HepG2 (cell line): ENCODE results near the gene KPNB1. TPM values are rescaled to one million over a fixed set of nuclear protein-coding genes. Genes with fewer than 3 reads are reported as not detected.

Source experiments
- EHMT2 ChIP-seq: fragments of 200-600 bp; sonication (generic); IDR thresholded peaks from 2 replicates; pipeline ENCODE4 v1.7.0; 2017; ENCODE audit warnings: antibody characterized with exemption, low read depth, low read length, borderline replicate concordance
- HNRNPH1 ChIP-seq: fragments of 200-400 bp; formaldehyde crosslinking; optimal IDR thresholded peaks from 2 replicates; pipeline ENCODE3; 2017; ENCODE audit warnings: mild to moderate bottlenecking, low read depth, low read length
- KDM5B ChIP-seq: sonication (generic); formaldehyde crosslinking; IDR thresholded peaks from 2 replicates; pipeline ENCODE4 v1.4.0; 2020; ENCODE audit warnings: missing genetic modification reagents, mild to moderate bottlenecking, borderline replicate concordance
- ZFP36L2 ChIP-seq: sonication (generic); formaldehyde crosslinking; IDR thresholded peaks from 2 replicates; pipeline ENCODE4 v1.4.0; 2020; ENCODE audit warnings: missing genetic modification reagents
- ZFP41 ChIP-seq: sonication (generic); formaldehyde crosslinking; IDR thresholded peaks from 2 replicates; pipeline ENCODE4 v1.4.0; 2020; ENCODE audit warnings: mild to moderate bottlenecking, missing genetic modification reagents, borderline replicate concordance
- ZNF180 ChIP-seq: sonication (generic); formaldehyde crosslinking; IDR thresholded peaks from 2 replicates; pipeline ENCODE4 v1.4.0; 2020; ENCODE audit warnings: low read depth, missing genetic modification reagents, borderline replicate concordance
- ZNF234 ChIP-seq: sonication (generic); formaldehyde crosslinking; conservative IDR thresholded peaks from 2 replicates; pipeline ENCODE4 v1.5.1; 2020; ENCODE audit warnings: mild to moderate bottlenecking, missing genetic modification reagents
- ZNF331 ChIP-seq: sonication (generic); formaldehyde crosslinking; IDR thresholded peaks from 2 replicates; pipeline ENCODE4 v1.4.0; 2020; ENCODE audit warnings: missing genetic modification reagents
- ZNF33B ChIP-seq: sonication (generic); formaldehyde crosslinking; IDR thresholded peaks from 2 replicates; pipeline ENCODE4 v1.5.1; 2020; ENCODE audit warnings: mild to moderate bottlenecking, missing genetic modification reagents
- ZNF34 ChIP-seq: sonication (generic); formaldehyde crosslinking; IDR thresholded peaks from 2 replicates; pipeline ENCODE4 v1.4.0; 2020; ENCODE audit warnings: mild to moderate bottlenecking, missing genetic modification reagents, borderline replicate concordance
- ZNF468 ChIP-seq: sonication (generic); formaldehyde crosslinking; IDR thresholded peaks from 2 replicates; pipeline ENCODE4 v1.8.0; 2022; ENCODE audit warnings: mild to moderate bottlenecking, moderate library complexity, missing genetic modification reagents
- polyA plus RNA-seq, 8 experiments: library from polyadenylated mRNA; depleted of rRNA in 3 of 8; stranded (reverse) in 7 of 8; unstranded in 1 of 8; fragments of >200 nt; fragmentation: Illumina TruSeq in 4 of 8; extraction: Trizol in 4 of 8; gene quantifications; 2 replicates each; pipeline versions ENCODE4 v1.2.1 to v1.2.3, GENCODE V29; 2011 to 2016; ENCODE audit warnings: low read depth in 4 of 8, missing spikeins in 1 of 8, mixed read lengths in 1 of 8; ENCODE audit not compliant: insufficient read depth in 1 of 8
- total RNA-seq, 5 experiments: library from RNA; depleted of rRNA; stranded (reverse); fragments of >200 nt; fragmentation: Illumina TruSeq; extraction: Trizol; gene quantifications; 2 replicates each; pipeline ENCODE4 v1.2.3, GENCODE V29; 2016; ENCODE audit warnings: low read depth in 1 of 5
- TF ChIP-seq, protein P1 (sequence below): sonication (generic); formaldehyde crosslinking; IDR thresholded peaks from 2 replicates; pipeline ENCODE4 v1.8.0; 2022; ENCODE audit warnings: missing genetic modification reagents, low read depth, mild to moderate bottlenecking, borderline replicate concordance
- TF ChIP-seq, protein P2 (sequence below): IDR thresholded peaks from 2 replicates; pipeline ENCODE4 v1.6.1; 2016; ENCODE audit warnings: low read depth, missing genetic modification reagents, missing compliant biosample characterization
- TF ChIP-seq, protein P3 (sequence below): IDR thresholded peaks from 2 replicates; pipeline ENCODE4 v1.6.1; 2016; ENCODE audit warnings: control low read depth
- TF ChIP-seq, protein P4 (sequence below): sonication (generic); formaldehyde crosslinking; IDR thresholded peaks from 2 replicates; pipeline ENCODE4 v1.5.0; 2020; ENCODE audit warnings: missing genetic modification reagents

The KPNB1 gene
- total and polyA plus RNA-seq, 2 of the 13 experiments (the other 11 are each of a cell fraction or from before 2014, with no cell fraction given), result 164 to 424 TPM

DNA sequence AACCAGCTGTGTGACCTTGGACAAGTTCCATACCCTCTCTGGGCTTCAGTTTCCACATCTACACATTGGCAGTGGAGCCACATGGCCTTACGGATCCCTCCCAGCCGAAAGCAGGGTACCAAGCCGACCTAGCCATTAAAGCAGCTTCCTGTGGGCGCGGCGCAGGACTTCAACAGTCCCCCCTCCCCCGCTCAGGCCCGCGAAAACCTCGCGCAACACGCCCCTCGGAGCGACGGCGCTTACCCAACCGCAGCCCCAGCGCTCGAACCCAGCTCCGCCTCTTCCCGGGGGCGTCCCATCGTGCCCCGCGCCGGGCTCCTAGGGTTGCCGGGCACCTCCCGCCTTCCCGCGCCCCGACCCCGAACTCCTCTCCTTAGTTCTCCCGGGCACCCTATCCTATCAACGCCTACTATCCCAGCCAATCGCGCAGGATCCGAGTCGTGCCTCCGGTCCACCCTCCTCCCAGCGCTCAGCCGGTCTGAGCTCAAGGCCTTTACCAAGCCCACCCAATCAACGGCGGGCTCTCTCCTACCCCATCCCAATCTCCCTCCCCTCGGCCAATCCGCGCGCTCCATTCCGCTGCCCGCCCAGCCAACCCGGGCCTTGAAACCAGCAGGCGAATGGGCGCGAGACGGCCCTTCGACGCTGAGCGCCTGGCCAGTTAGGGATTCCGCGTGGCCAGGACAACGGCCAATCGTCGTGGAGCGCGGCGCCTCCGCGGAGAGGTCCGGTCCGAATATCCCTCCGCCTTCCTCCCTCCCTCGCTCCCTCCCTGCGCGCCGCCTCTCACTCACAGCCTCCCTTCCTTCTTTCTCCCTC is at the start of gene KPNB1 (continued):
- peak; percentile 55; the same call in 1 of the 2 replicates for TF ChIP-seq EHMT2
- peak; percentile 94; the same call in 1 of the 2 replicates for TF ChIP-seq ZFP41 (CRISPR knock-in tag)
- TF ChIP-seq ZNF468 (CRISPR knock-in tag), result 0 out of 2 replicates have a peak, but pooled peaks have one; percentile 36
- peak; percentile 40; the same call in 1 of the 2 replicates for TF ChIP-seq ZNF180 (CRISPR knock-in tag)
- peak; percentile 64 for TF ChIP-seq HNRNPH1
- TF ChIP-seq, protein P1, sequence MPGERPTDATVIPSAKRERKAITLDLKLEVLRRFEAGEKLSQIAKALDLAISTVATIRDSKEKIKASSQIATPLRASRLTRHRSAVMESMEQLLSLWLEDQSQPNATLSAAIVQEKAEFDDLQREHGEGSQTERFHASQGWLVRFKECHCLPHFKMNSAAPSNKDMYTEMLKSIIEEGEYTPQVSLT (CRISPR knock-in tag), result no peak
- TF ChIP-seq ZFP36L2 (CRISPR knock-in tag), result 0 out of 2 replicates have a peak, but pooled peaks have one; percentile 74
- TF ChIP-seq ZNF331, result peak; percentile 78
- peak; percentile 81 for TF ChIP-seq ZNF33B
- TF ChIP-seq, protein P2, sequence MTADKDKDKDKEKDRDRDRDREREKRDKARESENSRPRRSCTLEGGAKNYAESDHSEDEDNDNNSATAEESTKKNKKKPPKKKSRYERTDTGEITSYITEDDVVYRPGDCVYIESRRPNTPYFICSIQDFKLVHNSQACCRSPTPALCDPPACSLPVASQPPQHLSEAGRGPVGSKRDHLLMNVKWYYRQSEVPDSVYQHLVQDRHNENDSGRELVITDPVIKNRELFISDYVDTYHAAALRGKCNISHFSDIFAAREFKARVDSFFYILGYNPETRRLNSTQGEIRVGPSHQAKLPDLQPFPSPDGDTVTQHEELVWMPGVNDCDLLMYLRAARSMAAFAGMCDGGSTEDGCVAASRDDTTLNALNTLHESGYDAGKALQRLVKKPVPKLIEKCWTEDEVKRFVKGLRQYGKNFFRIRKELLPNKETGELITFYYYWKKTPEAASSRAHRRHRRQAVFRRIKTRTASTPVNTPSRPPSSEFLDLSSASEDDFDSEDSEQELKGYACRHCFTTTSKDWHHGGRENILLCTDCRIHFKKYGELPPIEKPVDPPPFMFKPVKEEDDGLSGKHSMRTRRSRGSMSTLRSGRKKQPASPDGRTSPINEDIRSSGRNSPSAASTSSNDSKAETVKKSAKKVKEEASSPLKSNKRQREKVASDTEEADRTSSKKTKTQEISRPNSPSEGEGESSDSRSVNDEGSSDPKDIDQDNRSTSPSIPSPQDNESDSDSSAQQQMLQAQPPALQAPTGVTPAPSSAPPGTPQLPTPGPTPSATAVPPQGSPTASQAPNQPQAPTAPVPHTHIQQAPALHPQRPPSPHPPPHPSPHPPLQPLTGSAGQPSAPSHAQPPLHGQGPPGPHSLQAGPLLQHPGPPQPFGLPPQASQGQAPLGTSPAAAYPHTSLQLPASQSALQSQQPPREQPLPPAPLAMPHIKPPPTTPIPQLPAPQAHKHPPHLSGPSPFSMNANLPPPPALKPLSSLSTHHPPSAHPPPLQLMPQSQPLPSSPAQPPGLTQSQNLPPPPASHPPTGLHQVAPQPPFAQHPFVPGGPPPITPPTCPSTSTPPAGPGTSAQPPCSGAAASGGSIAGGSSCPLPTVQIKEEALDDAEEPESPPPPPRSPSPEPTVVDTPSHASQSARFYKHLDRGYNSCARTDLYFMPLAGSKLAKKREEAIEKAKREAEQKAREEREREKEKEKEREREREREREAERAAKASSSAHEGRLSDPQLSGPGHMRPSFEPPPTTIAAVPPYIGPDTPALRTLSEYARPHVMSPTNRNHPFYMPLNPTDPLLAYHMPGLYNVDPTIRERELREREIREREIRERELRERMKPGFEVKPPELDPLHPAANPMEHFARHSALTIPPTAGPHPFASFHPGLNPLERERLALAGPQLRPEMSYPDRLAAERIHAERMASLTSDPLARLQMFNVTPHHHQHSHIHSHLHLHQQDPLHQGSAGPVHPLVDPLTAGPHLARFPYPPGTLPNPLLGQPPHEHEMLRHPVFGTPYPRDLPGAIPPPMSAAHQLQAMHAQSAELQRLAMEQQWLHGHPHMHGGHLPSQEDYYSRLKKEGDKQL, result peak; percentile 23; the same call in 1 of the 2 replicates
- peak; percentile 23; the same call in 1 of the 2 replicates for TF ChIP-seq ZNF234
- TF ChIP-seq KDM5B (CRISPR knock-in tag), result peak; percentile 92; the same call in 1 of the 2 replicates
- TF ChIP-seq, protein P3, sequence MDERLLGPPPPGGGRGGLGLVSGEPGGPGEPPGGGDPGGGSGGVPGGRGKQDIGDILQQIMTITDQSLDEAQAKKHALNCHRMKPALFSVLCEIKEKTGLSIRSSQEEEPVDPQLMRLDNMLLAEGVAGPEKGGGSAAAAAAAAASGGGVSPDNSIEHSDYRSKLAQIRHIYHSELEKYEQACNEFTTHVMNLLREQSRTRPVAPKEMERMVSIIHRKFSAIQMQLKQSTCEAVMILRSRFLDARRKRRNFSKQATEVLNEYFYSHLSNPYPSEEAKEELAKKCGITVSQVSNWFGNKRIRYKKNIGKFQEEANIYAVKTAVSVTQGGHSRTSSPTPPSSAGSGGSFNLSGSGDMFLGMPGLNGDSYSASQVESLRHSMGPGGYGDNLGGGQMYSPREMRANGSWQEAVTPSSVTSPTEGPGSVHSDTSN (CRISPR knock-in tag), result no peak
- TF ChIP-seq ZNF34, result peak; percentile 68; the same call in 1 of the 2 replicates
- TF ChIP-seq, protein P4, sequence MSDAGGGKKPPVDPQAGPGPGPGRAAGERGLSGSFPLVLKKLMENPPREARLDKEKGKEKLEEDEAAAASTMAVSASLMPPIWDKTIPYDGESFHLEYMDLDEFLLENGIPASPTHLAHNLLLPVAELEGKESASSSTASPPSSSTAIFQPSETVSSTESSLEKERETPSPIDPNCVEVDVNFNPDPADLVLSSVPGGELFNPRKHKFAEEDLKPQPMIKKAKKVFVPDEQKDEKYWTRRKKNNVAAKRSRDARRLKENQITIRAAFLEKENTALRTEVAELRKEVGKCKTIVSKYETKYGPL (CRISPR knock-in tag), result 0 out of 2 replicates have a peak, but pooled peaks have one; percentile 16
